Neural cell (in vitro differentiated cells): ENCODE data around the gene MEIOB. TPM values are rescaled to one million over a fixed set of nuclear protein-coding genes. Genes with fewer than 3 reads are reported as not detected.

Experiments used
- H2AFZ ChIP-seq: fragments of 200-600, 300-800 bp; sonication (generic), shearing (Covaris generic); 2 replicates; pipeline ENCODE4 v1.6.0; 2014; ENCODE audit warnings: low read depth, mild to moderate bottlenecking, antibody characterized with exemption, low read length, moderate library complexity
- H3F3A ChIP-seq: fragments of 200-600 bp; shearing (Covaris generic); 2 replicates; pipeline ENCODE4 v1.6.1; 2016; ENCODE audit warnings: mild to moderate bottlenecking, moderate library complexity, mixed read lengths, antibody characterized with exemption, low read length; ENCODE audit not compliant: insufficient read depth, poor library complexity, severe bottlenecking
- H3K27ac ChIP-seq: fragments of 200-600, 300-800 bp; sonication (generic), shearing (Covaris generic); 2 replicates; pipeline ENCODE4 v1.5.1; 2014; ENCODE audit warnings: mild to moderate bottlenecking, low read length, moderate library complexity
- H3K27me3 ChIP-seq: fragments of 300-800, 200-600 bp; sonication (generic), shearing (Covaris generic); 2 replicates; pipeline ENCODE4 v1.6.0; 2014; ENCODE audit warnings: mild to moderate bottlenecking, low read depth, low read length, moderate library complexity; ENCODE audit not compliant: insufficient read depth
- H3K36me3 ChIP-seq: fragments of 300-800, 200-600 bp; sonication (generic), shearing (Covaris generic); 2 replicates; pipeline ENCODE4 v1.5.1; 2014; ENCODE audit warnings: mild to moderate bottlenecking, antibody characterized with exemption, low read length, moderate library complexity; ENCODE audit not compliant: insufficient read depth
- H3K4me2 ChIP-seq: fragments of 300-800, 200-600 bp; sonication (generic), shearing (Covaris generic); 2 replicates; pipeline ENCODE4 v1.6.0; 2014; ENCODE audit warnings: mild to moderate bottlenecking, low read length
- H3K4me3 ChIP-seq: fragments of 300-800, 200-600 bp; sonication (generic), shearing (Covaris generic); 2 replicates; pipeline ENCODE4 v1.5.1; 2014; ENCODE audit warnings: mild to moderate bottlenecking, low read length, moderate library complexity
- H3K79me2 ChIP-seq: fragments of 200-600 bp; shearing (Covaris generic); replicated peaks from 2 replicates; pipeline ENCODE4 v1.6.0; 2014; ENCODE audit warnings: mild to moderate bottlenecking, low read length, moderate library complexity; ENCODE audit not compliant: insufficient read depth
- H3K9ac ChIP-seq: fragments of 300-800, 200-600 bp; sonication (generic), shearing (Covaris generic); 2 replicates; pipeline ENCODE4 v1.6.1; 2016; ENCODE audit warnings: mild to moderate bottlenecking, low read length, mixed read lengths
- H3K9me2 ChIP-seq: fragments of 200-600 bp; shearing (Covaris generic); 2 replicates; pipeline ENCODE4 v1.6.1; 2016; ENCODE audit warnings: mild to moderate bottlenecking, low read length, mixed read lengths; ENCODE audit not compliant: insufficient read depth
- H3K9me3 ChIP-seq: fragments of 200-600, 300-800 bp; sonication (generic), shearing (Covaris generic); 2 replicates; pipeline ENCODE4 v1.6.1; 2016; ENCODE audit warnings: mild to moderate bottlenecking, mixed run types, low read length, moderate library complexity, mixed read lengths
- H4K20me1 ChIP-seq: fragments of 200-600 bp; shearing (Covaris generic); 2 replicates; pipeline ENCODE4 v1.6.1; 2016; ENCODE audit warnings: mild to moderate bottlenecking, mixed run types; ENCODE audit not compliant: insufficient read depth
- CTCF ChIP-seq: fragments of 450-650 bp; IDR thresholded peaks from 2 replicates; pipeline ENCODE4 v1.5.1; 2014; ENCODE audit warnings: antibody characterized with exemption, mild to moderate bottlenecking, moderate library complexity; ENCODE audit not compliant: poor library complexity, severe bottlenecking
- EP300 ChIP-seq: fragments of 450-650 bp; conservative IDR thresholded peaks from 2 replicates; pipeline ENCODE4 v1.6.1; 2014; ENCODE audit warnings: antibody characterized with exemption, mild to moderate bottlenecking, moderate library complexity; ENCODE audit not compliant: poor library complexity, severe bottlenecking
- EZH2 ChIP-seq: fragments of 200-600, 300-800 bp; shearing (Covaris generic), sonication (generic); IDR thresholded peaks from 2 replicates; pipeline ENCODE4 v1.6.1; 2014; ENCODE audit warnings: antibody characterized with exemption, low read length, borderline replicate concordance, mild to moderate bottlenecking; ENCODE audit not compliant: insufficient read depth, poor library complexity, severe bottlenecking
- MXI1 ChIP-seq: fragments of 450-650 bp; conservative IDR thresholded peaks from 2 replicates; pipeline ENCODE4 v1.6.1; 2014; ENCODE audit warnings: antibody characterized with exemption, mild to moderate bottlenecking; ENCODE audit not compliant: poor library complexity, severe bottlenecking
- POLR2AphosphoS5 ChIP-seq: IDR thresholded peaks from 2 replicates; pipeline ENCODE4 v1.6.1; 2012
- RAD21 ChIP-seq: fragments of 450-650 bp; conservative IDR thresholded peaks from 2 replicates; pipeline ENCODE4 v1.6.1; 2014; ENCODE audit warnings: antibody characterized with exemption, mild to moderate bottlenecking, moderate library complexity
- SMC3 ChIP-seq: fragments of 450-650 bp; conservative IDR thresholded peaks from 2 replicates; pipeline ENCODE4 v1.6.1; 2014; ENCODE audit warnings: antibody characterized with exemption, mild to moderate bottlenecking, moderate library complexity; ENCODE audit not compliant: poor library complexity
- TAF1 ChIP-seq: IDR thresholded peaks from 2 replicates; pipeline ENCODE4 v1.6.1; 2012; ENCODE audit warnings: low read depth
- polyA plus RNA-seq: library from polyadenylated mRNA; depleted of rRNA; stranded (reverse); fragments of >200 nt; gene quantifications from 2 replicates; pipeline ENCODE4 v1.2.3, GENCODE V29; 2014
- TF ChIP-seq, protein P1 (sequence below): IDR thresholded peaks from 2 replicates; pipeline ENCODE4 v1.6.1; 2012; ENCODE audit warnings: borderline replicate concordance

Gene MEIOB
- polyA plus RNA-seq, 1 donor from 2014 or later: not detected

- Histone ChIP-seq H2AFZ (no peak overlapping the region), H3K9ac (no peak overlapping the region), H3K27ac (no peak overlapping the region), H3K36me3 (no peaks in the 10 kb centered on the region), H4K20me1 (no peaks in the 10 kb centered on the region), H3F3A (no peaks in the 10 kb centered on the region), H3K4me2 (no peak overlapping the region), H3K9me2 (no peaks in the 10 kb centered on the region), H3K79me2 (peaks cover 16% of the 10 kb centered on the region), H3K27me3 (no peaks in the 10 kb centered on the region), H3K9me3 (no peaks in the 10 kb centered on the region), H3K4me3 (no peak overlapping the region)
- TF ChIP-seq TAF1: no peak
- TF ChIP-seq, protein P1, sequence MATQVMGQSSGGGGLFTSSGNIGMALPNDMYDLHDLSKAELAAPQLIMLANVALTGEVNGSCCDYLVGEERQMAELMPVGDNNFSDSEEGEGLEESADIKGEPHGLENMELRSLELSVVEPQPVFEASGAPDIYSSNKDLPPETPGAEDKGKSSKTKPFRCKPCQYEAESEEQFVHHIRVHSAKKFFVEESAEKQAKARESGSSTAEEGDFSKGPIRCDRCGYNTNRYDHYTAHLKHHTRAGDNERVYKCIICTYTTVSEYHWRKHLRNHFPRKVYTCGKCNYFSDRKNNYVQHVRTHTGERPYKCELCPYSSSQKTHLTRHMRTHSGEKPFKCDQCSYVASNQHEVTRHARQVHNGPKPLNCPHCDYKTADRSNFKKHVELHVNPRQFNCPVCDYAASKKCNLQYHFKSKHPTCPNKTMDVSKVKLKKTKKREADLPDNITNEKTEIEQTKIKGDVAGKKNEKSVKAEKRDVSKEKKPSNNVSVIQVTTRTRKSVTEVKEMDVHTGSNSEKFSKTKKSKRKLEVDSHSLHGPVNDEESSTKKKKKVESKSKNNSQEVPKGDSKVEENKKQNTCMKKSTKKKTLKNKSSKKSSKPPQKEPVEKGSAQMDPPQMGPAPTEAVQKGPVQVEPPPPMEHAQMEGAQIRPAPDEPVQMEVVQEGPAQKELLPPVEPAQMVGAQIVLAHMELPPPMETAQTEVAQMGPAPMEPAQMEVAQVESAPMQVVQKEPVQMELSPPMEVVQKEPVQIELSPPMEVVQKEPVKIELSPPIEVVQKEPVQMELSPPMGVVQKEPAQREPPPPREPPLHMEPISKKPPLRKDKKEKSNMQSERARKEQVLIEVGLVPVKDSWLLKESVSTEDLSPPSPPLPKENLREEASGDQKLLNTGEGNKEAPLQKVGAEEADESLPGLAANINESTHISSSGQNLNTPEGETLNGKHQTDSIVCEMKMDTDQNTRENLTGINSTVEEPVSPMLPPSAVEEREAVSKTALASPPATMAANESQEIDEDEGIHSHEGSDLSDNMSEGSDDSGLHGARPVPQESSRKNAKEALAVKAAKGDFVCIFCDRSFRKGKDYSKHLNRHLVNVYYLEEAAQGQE: no peak
- TF ChIP-seq EZH2: no peak
- TF ChIP-seq CTCF: no peak
- TF ChIP-seq RAD21: no peak
- no peak for TF ChIP-seq SMC3
- TF ChIP-seq EP300: no peak
- no peak for TF ChIP-seq MXI1
- no peak for TF ChIP-seq POLR2AphosphoS5
Measured at GRCh38 chr16:1787056-1787321, 85.0 kb downstream of the MEIOB start.

GRCh38 chr16:1786242-1787055 lies 85.5 kb downstream of the MEIOB start:
- Histone ChIP-seq H3K4me2 (no peak overlapping the region), H3K79me2 (peaks cover 21% of the 10 kb centered on the region), H3K27ac (no peak overlapping the region), H4K20me1 (peaks cover under 1% of the 10 kb centered on the region), H3K36me3 (no peaks in the 10 kb centered on the region), H3K4me3 (no peak overlapping the region), H3K27me3 (no peaks in the 10 kb centered on the region), H3F3A (no peaks in the 10 kb centered on the region), H3K9ac (no peak overlapping the region), H2AFZ (no peak overlapping the region), H3K9me2 (no peaks in the 10 kb centered on the region), H3K9me3 (no peaks in the 10 kb centered on the region)
- TF ChIP-seq MXI1 (no peak), SMC3 (no peak), CTCF (no peak), RAD21 (no peak), TAF1 (no peak), EZH2 (no peak), POLR2AphosphoS5 (no peak)
- TF ChIP-seq, protein P1: no peak
